Neural progenitor cell (in vitro differentiated cells): Measurements from ENCODE around the gene SETDB2. TPM values are rescaled to one million over a fixed set of nuclear protein-coding genes. Genes with fewer than 3 reads are reported as not detected.

Experiments used
- DNase-seq: peaks from one replicate; pipeline ENCODE4 v3.0.0-alpha.2; 2016; ENCODE audit warnings: low spot score
- H2AFZ ChIP-seq: fragments of 200-600 bp; sonication (generic); replicated peaks from 2 replicates; pipeline ENCODE4 v1.6.1; 2016; ENCODE audit warnings: antibody characterized with exemption
- H3F3A ChIP-seq: fragments of 200-600 bp; sonication (generic); 2 replicates; pipeline ENCODE4 v1.6.1; 2016; ENCODE audit warnings: antibody characterized with exemption, low read depth
- H3K27ac ChIP-seq: fragments of 200-600 bp; sonication (generic); 2 replicates; pipeline ENCODE4 v1.5.1; 2016; ENCODE audit warnings: mild to moderate bottlenecking
- H3K27me3 ChIP-seq: fragments of 200-600 bp; sonication (generic); 2 replicates; pipeline ENCODE4 v1.6.1; 2016; ENCODE audit warnings: mild to moderate bottlenecking, moderate library complexity
- H3K36me3 ChIP-seq: fragments of 200-600 bp; sonication (generic); 2 replicates; pipeline ENCODE4 v1.5.1; 2016
- H3K4me1 ChIP-seq: fragments of 200-600 bp; sonication (generic); 2 replicates; pipeline ENCODE4 v1.6.1; 2016; ENCODE audit warnings: mixed run types
- H3K4me2 ChIP-seq: fragments of 200-600 bp; sonication (generic); 2 replicates; pipeline ENCODE4 v1.6.1; 2016
- H3K4me3 ChIP-seq: fragments of 200-600 bp; sonication (generic); 2 replicates; pipeline ENCODE4 v1.5.1; 2016
- H3K79me2 ChIP-seq: fragments of 200-600 bp; sonication (generic); 2 replicates; pipeline ENCODE4 v1.6.1; 2016; ENCODE audit warnings: low read depth
- H3K9ac ChIP-seq: fragments of 200-600 bp; sonication (generic); 2 replicates; pipeline ENCODE4 v1.6.1; 2016
- H3K9me3 ChIP-seq: fragments of 200-600 bp; sonication (generic); 2 replicates; pipeline ENCODE4 v1.5.1; 2016; ENCODE audit warnings: low read depth
- H4K20me1 ChIP-seq: fragments of 200-600 bp; sonication (generic); 2 replicates; pipeline ENCODE4 v1.6.1; 2016; ENCODE audit warnings: low read depth
- H3K27ac Mint-ChIP-seq: 3 replicates; pipeline ENCODE4 v1.8.0; 2021; ENCODE audit warnings: mixed read lengths
- H3K27me3 Mint-ChIP-seq: 2 replicates; pipeline ENCODE4 v1.8.0; 2022; ENCODE audit warnings: low read depth, mild to moderate bottlenecking, inconsistent platforms, moderate library complexity, mixed read lengths; ENCODE audit not compliant: insufficient read depth
- H3K36me3 Mint-ChIP-seq: 3 replicates; pipeline ENCODE4 v1.8.0; 2021; ENCODE audit warnings: mixed read lengths
- H3K4me1 Mint-ChIP-seq: 3 replicates; pipeline ENCODE4 v1.8.0; 2021; ENCODE audit warnings: mixed read lengths
- H3K4me3 Mint-ChIP-seq: 3 replicates; pipeline ENCODE4 v1.8.0; 2021; ENCODE audit warnings: mild to moderate bottlenecking, moderate library complexity, mixed read lengths
- H3K9me3 Mint-ChIP-seq: 3 replicates; pipeline ENCODE4 v1.8.0; 2020; ENCODE audit warnings: mixed read lengths
- EZH2 ChIP-seq: fragments of 200-600 bp; sonication (generic); IDR thresholded peaks from 2 replicates; pipeline ENCODE4 v1.6.1; 2017; ENCODE audit warnings: antibody characterized with exemption, mild to moderate bottlenecking, moderate library complexity
- EZH2phosphoT487 ChIP-seq: fragments of 200-600 bp; sonication (generic); IDR thresholded peaks from 2 replicates; pipeline ENCODE4 v1.6.1; 2017; ENCODE audit warnings: antibody characterized with exemption
- total RNA-seq: library from RNA; depleted of rRNA; stranded (reverse); fragments of >200 nt; gene quantifications from 2 replicates; pipeline ENCODE4 v1.2.3, GENCODE V29; 2015; ENCODE audit warnings: low replicate concordance
- TF ChIP-seq, protein P1 (sequence below): fragments of 200-600 bp; sonication (generic); IDR thresholded peaks from 2 replicates; pipeline ENCODE4 v1.5.1; 2017; ENCODE audit warnings: antibody characterized with exemption, mild to moderate bottlenecking

Gene SETDB2, protein sequence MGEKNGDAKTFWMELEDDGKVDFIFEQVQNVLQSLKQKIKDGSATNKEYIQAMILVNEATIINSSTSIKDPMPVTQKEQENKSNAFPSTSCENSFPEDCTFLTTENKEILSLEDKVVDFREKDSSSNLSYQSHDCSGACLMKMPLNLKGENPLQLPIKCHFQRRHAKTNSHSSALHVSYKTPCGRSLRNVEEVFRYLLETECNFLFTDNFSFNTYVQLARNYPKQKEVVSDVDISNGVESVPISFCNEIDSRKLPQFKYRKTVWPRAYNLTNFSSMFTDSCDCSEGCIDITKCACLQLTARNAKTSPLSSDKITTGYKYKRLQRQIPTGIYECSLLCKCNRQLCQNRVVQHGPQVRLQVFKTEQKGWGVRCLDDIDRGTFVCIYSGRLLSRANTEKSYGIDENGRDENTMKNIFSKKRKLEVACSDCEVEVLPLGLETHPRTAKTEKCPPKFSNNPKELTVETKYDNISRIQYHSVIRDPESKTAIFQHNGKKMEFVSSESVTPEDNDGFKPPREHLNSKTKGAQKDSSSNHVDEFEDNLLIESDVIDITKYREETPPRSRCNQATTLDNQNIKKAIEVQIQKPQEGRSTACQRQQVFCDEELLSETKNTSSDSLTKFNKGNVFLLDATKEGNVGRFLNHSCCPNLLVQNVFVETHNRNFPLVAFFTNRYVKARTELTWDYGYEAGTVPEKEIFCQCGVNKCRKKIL
- 7.1 and 9.5 TPM in 2 replicates for total RNA-seq

DNA sequence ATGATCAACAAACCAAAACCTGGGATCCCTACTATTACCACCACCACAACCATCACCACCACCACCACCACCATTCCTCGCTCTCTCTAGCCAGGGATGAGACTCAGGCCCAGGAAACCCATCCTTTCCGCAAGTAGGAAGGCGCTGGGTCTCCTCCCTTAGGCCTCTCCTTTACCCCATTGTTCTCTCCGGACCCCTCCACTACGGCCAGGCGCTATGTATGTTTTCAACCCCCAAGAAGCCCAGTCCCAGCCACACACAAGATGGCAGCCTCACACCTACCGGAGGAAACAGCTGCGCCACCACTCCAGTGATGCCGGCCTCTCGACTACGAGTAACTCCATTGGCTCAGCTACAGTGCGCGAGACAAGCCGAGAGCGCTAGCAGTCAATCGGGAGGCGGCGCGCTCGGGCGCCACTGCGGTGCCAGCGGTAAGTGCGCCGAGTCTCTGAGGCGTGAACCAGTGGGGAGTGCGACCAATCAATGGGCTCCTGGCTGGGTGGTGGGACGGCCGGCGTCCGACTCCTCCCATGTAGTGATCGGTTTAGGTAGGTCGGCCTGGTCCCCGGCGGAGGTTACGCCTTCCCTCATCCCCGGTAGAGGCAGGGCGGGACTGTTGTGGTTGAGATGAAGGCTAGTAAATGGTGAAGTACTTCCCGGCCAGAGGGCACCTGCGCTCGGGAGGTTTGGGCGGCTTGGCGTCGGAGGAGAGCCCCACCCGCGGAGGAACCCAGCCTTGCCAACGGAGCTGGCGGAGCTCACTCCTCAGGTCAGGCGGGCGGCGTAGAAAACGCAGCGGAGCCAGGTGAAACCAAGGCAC, at the start of gene SETDB2, which contains the start of gene CAB39L:
Gene SETDB2, plus strand, starts transcription at position 571 of the 820 bp plus-strand sequence. CDS start 7,620 bp downstream, outside the sequence.
Gene CAB39L, minus strand, starts transcription at position 361 of the 820 bp plus-strand sequence. CDS start 61,154 bp downstream, outside the sequence.
- peak within 1 kb of the TSS; percentile 76 for H2AFZ ChIP-seq
- no peaks in the 10 kb centered on the region for H3K9me3 Mint-ChIP-seq
- peak; percentile 99 for DNase-seq
- H3K4me1 ChIP-seq: no peaks in the 10 kb centered on the region
- H3K27me3 Mint-ChIP-seq: peaks cover 7% of the 10 kb centered on the region
- H3K27ac ChIP-seq: peak within 1 kb of the TSS; percentile 81
- H3K79me2 ChIP-seq: peaks cover 16% of the 10 kb centered on the region
- H3K27me3 ChIP-seq: no peaks in the 10 kb centered on the region
- H3K4me1 Mint-ChIP-seq: peaks cover 21% of the 10 kb centered on the region
- TF ChIP-seq EZH2: no peak
- TF ChIP-seq, protein P1, sequence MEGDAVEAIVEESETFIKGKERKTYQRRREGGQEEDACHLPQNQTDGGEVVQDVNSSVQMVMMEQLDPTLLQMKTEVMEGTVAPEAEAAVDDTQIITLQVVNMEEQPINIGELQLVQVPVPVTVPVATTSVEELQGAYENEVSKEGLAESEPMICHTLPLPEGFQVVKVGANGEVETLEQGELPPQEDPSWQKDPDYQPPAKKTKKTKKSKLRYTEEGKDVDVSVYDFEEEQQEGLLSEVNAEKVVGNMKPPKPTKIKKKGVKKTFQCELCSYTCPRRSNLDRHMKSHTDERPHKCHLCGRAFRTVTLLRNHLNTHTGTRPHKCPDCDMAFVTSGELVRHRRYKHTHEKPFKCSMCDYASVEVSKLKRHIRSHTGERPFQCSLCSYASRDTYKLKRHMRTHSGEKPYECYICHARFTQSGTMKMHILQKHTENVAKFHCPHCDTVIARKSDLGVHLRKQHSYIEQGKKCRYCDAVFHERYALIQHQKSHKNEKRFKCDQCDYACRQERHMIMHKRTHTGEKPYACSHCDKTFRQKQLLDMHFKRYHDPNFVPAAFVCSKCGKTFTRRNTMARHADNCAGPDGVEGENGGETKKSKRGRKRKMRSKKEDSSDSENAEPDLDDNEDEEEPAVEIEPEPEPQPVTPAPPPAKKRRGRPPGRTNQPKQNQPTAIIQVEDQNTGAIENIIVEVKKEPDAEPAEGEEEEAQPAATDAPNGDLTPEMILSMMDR: peak; percentile 52
- H3F3A ChIP-seq: peaks cover 14% of the 10 kb centered on the region
- H3K27ac Mint-ChIP-seq: peak within 1 kb of the TSS; percentile 99
- H3K4me3 ChIP-seq: peak within 1 kb of the TSS; percentile 68
- peak within 1 kb of the TSS; percentile 76 for H3K9ac ChIP-seq
- peak within 1 kb of the TSS; percentile 98 for H3K4me3 Mint-ChIP-seq
- no peaks in the 10 kb centered on the region for H3K9me3 ChIP-seq
- no peaks in the 10 kb centered on the region for H4K20me1 ChIP-seq
- H3K36me3 Mint-ChIP-seq: peaks cover 12% of the 10 kb centered on the region
- H3K36me3 ChIP-seq: peaks cover 4% of the 10 kb centered on the region
- H3K4me2 ChIP-seq: peak within 1 kb of the TSS; percentile 92

DNA sequence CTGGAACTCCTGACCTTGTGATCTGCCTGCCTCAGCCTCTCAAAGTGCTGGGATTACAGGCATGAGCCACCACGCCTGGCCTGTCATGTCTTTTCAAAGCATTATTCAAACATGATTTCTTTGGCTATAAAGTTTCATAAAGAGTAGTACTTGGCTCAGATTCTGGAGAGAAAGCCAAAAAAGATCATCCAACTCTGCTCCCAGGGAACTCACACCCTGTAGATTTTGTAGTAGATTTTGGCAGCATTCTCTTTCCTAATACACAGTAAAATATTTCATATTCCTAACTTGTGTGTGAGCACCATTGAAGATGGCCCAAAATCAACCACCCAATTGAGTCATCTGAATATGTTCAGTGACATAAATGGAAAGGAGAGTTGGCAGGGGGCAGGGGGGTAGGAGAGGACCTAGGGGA, 48.6 kb upstream of the SETDB2 start:
- no peak overlapping the region for H3K4me3 Mint-ChIP-seq
- H3K4me1 ChIP-seq: no peaks in the 10 kb centered on the region
- no peak overlapping the region for H3K27ac ChIP-seq
- no peak overlapping the region for H2AFZ ChIP-seq
- no peak overlapping the region for H3K4me3 ChIP-seq
- H3K4me1 Mint-ChIP-seq: no peaks in the 10 kb centered on the region
- H3K9ac ChIP-seq: no peak overlapping the region
- no peaks in the 10 kb centered on the region for H3K36me3 Mint-ChIP-seq
- H3K27ac Mint-ChIP-seq: no peak overlapping the region
- TF ChIP-seq, protein P1: no peak
- no peak for TF ChIP-seq EZH2
- TF ChIP-seq EZH2phosphoT487: no peak
- no peaks in the 10 kb centered on the region for H3K27me3 ChIP-seq
- no peaks in the 10 kb centered on the region for H3K9me3 Mint-ChIP-seq
- H3K27me3 Mint-ChIP-seq: no peaks in the 10 kb centered on the region
- no peak for DNase-seq
- no peaks in the 10 kb centered on the region for H3F3A ChIP-seq
- no peak overlapping the region for H3K4me2 ChIP-seq
- H4K20me1 ChIP-seq: no peaks in the 10 kb centered on the region
- no peaks in the 10 kb centered on the region for H3K79me2 ChIP-seq
- H3K36me3 ChIP-seq: no peaks in the 10 kb centered on the region
- H3K9me3 ChIP-seq: no peaks in the 10 kb centered on the region

DNA sequence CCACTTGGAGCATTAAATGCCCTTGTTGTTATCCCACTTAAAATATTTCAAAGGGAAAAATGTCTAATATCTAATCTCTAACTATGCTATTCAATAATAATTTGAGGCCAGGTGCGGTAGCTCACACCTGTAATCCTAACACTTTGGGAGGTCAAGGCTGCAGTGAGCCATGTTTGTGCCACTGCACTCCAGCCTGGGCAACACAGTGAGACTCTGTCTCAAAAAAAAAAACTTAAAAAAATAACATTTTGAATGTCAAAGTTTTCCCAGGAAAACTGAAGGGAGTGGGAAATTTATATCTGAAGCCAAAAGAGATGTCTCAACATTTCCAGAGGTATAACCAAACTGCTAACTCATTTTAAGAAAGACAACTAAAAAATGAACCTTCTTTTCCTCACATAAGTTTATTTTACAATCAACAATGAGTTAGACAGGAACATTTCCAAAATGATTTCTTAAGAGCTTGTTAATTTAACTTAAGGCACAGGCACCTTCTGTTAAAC, 48.1 kb upstream of the SETDB2 start:
- no peaks in the 10 kb centered on the region for H3K27me3 ChIP-seq
- no peak overlapping the region for H2AFZ ChIP-seq
- H3K4me2 ChIP-seq: no peak overlapping the region
- H3K36me3 ChIP-seq: no peaks in the 10 kb centered on the region
- H3K9ac ChIP-seq: no peak overlapping the region
- no peaks in the 10 kb centered on the region for H3K4me1 Mint-ChIP-seq
- H3K4me3 ChIP-seq: no peak overlapping the region
- no peaks in the 10 kb centered on the region for H3K9me3 ChIP-seq
- H3K4me1 ChIP-seq: no peaks in the 10 kb centered on the region
- no peaks in the 10 kb centered on the region for H3K36me3 Mint-ChIP-seq
- TF ChIP-seq EZH2: no peak
- TF ChIP-seq, protein P1: no peak
- TF ChIP-seq EZH2phosphoT487: no peak
- H3F3A ChIP-seq: no peaks in the 10 kb centered on the region
- H3K27me3 Mint-ChIP-seq: no peaks in the 10 kb centered on the region
- H3K79me2 ChIP-seq: no peaks in the 10 kb centered on the region
- no peak overlapping the region for H3K27ac Mint-ChIP-seq
- H4K20me1 ChIP-seq: no peaks in the 10 kb centered on the region
- no peak for DNase-seq
- no peak overlapping the region for H3K4me3 Mint-ChIP-seq
- no peak overlapping the region for H3K27ac ChIP-seq
- no peaks in the 10 kb centered on the region for H3K9me3 Mint-ChIP-seq
